Gastroesophageal sphincter (tissue), 3 donors: ENCODE results near the gene SLC7A8.

Experiments used
- EP300 ChIP-seq: sonication (generic); formaldehyde crosslinking; IDR thresholded peaks from one replicate; pipeline ENCODE4 v1.6.1; 2017; ENCODE audit warnings: antibody characterized with exemption, mild to moderate bottlenecking
- POLR2A ChIP-seq, 2 donors: fragments of 450-650 bp; IDR thresholded peaks; one replicate each; pipeline ENCODE4 v1.6.1; 2017; ENCODE audit warnings: antibody characterized with exemption in 2 of 2, mild to moderate bottlenecking in 2 of 2, moderate library complexity in 1 of 2
- POLR2AphosphoS5 ChIP-seq: sonication (generic); formaldehyde crosslinking; IDR thresholded peaks from one replicate; pipeline ENCODE4 v1.6.1; 2017; ENCODE audit warnings: antibody characterized with exemption
- TF ChIP-seq, protein P1 (sequence below), 4 experiments: fragments of 200-600 bp in 2 of 4; fragments of 450-650 bp in 2 of 4; sonication (generic) in 1 of 4; IDR thresholded peaks; one replicate each; pipeline ENCODE4 v1.5.1; 2017 to 2019; ENCODE audit warnings: antibody characterized with exemption in 4 of 4, mild to moderate bottlenecking in 2 of 4, moderate library complexity in 2 of 4

DNA sequence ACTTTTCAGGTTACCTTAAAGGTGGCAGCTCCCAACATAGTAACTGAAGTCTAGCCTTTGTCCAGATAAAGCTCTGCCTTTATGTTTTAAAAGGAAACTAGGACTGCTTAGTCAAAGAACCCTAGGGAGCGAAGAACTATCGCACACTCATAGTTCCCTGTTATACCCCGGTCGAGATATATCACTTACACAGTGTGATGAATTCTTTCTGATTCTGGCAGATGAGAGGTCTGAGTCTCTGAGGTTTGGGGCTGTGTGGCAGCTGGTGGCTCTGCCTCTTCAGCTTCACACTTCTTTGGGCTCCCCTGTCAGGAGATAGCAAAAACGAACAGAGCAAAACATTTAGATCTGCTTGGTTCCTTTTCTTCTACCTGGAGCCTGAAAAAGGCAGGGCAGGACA lies 105.5 kb downstream of the SLC7A8 start:
- no peak for TF ChIP-seq EP300
- TF ChIP-seq, protein P1, sequence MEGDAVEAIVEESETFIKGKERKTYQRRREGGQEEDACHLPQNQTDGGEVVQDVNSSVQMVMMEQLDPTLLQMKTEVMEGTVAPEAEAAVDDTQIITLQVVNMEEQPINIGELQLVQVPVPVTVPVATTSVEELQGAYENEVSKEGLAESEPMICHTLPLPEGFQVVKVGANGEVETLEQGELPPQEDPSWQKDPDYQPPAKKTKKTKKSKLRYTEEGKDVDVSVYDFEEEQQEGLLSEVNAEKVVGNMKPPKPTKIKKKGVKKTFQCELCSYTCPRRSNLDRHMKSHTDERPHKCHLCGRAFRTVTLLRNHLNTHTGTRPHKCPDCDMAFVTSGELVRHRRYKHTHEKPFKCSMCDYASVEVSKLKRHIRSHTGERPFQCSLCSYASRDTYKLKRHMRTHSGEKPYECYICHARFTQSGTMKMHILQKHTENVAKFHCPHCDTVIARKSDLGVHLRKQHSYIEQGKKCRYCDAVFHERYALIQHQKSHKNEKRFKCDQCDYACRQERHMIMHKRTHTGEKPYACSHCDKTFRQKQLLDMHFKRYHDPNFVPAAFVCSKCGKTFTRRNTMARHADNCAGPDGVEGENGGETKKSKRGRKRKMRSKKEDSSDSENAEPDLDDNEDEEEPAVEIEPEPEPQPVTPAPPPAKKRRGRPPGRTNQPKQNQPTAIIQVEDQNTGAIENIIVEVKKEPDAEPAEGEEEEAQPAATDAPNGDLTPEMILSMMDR (IDR thresholded peaks at IDR 0.05), result no peak
- no peak for TF ChIP-seq POLR2A (IDR thresholded peaks at IDR 0.05)
- no peak for TF ChIP-seq POLR2AphosphoS5
